ENCODE measurements around the gene SF3B2.

SF3B2 gene

DNA sequence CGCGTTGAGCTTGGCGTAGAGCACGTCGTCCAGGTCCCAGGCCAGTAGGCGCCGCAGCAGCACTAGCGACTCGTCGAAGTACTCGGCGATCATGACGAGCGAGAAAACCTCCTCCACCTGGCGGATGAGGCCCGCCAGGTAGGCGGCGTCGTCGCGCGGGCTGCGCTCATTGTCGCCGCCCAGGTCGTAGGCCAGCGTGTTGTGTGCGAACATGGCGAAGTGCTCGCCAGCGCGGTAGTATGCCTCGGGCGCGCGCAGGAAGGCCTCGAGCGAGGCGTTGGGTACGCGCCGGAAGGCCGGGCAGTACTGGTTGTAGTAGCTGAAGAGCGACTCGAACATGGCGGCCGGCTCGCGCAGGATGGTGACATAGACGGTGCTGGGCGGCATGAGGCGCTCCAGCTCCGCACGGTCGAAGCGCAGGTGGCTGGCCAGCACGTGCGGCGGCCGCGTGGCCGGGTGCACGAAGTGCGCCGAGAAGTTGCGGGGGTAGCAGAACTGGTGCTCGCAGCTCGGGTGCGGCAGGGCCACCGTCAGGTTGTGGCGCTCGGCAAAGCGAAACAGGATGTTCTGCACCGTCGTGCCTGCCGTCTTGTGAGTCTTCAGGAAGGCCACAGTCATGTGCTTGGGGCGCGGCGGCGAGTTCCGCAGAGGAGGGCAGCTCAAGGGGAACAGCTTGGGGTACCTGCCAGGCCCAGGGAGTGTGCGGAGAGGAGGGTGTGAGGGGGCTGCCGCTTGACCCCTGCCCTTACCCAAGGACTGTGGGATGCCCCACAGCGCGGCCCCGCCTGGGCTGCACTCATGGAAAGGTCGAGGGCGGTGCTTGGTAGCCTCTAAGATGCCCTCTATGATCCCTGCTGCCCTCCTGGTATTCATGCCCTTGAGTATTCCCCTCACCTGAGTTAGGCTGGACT is 8.9 kb upstream of the SF3B2 start:
- no peak overlapping the region for H3K9ac ChIP-seq (ENCODE audit: low read depth, low read length)
- no peaks in the 10 kb centered on the region for H3K9me3 ChIP-seq (ENCODE audit: control insufficient read depth, insufficient read depth, low read length)
- peaks cover 15% of the 10 kb centered on the region for H3K36me3 ChIP-seq (ENCODE audit: control insufficient read depth, insufficient read depth, low read length)
- no peak overlapping the region for H3K4me3 ChIP-seq (ENCODE audit: low read depth, low read length)
- no peaks in the 10 kb centered on the region for H3K27me3 ChIP-seq (ENCODE audit: control insufficient read depth, insufficient read depth, low read length)
- peaks cover 4% of the 10 kb centered on the region for H3K4me1 ChIP-seq (ENCODE audit: control insufficient read depth, insufficient read depth, low read length)

DNA sequence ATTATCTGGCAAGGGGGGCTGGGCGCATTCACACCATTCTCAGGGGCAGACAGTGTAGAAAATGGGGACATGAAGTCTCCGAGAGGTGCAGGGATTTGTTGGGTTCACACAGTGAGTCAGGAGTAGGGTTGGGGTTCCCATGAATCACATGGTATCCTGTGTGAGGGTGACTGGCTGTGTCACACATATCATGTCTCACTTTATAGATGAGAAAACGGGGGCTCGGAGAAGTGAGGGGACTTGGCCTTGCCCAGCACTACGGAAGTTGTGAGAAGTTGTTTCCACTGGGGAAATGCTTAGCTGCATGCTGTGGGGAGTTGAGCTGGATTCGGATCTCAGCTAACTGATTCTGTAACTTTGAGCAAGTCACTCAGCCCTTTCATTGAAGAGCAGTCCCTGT is 7.4 kb upstream of the SF3B2 start:
- Histone ChIP-seq H3K27me3 (ENCODE audit: control insufficient read depth, insufficient read depth, low read length) (no peaks in the 10 kb centered on the region), H3K4me1 (ENCODE audit: control insufficient read depth, insufficient read depth, low read length) (peaks cover 8% of the 10 kb centered on the region), H3K9ac (ENCODE audit: low read depth, low read length) (no peak overlapping the region), H3K4me3 (ENCODE audit: low read depth, low read length) (no peak overlapping the region), H3K36me3 (ENCODE audit: control insufficient read depth, insufficient read depth, low read length) (peaks cover 15% of the 10 kb centered on the region), H3K9me3 (ENCODE audit: control insufficient read depth, insufficient read depth, low read length) (no peaks in the 10 kb centered on the region)

- H3K4me3 ChIP-seq (ENCODE audit: low read depth, low read length), result no peak overlapping the region
- H3K36me3 ChIP-seq (ENCODE audit: control insufficient read depth, insufficient read depth, low read length), result peaks cover 15% of the 10 kb centered on the region
These were observed 7.0 kb upstream of the SF3B2 start for GRCh38 chr11:66045177-66045639.

DNA sequence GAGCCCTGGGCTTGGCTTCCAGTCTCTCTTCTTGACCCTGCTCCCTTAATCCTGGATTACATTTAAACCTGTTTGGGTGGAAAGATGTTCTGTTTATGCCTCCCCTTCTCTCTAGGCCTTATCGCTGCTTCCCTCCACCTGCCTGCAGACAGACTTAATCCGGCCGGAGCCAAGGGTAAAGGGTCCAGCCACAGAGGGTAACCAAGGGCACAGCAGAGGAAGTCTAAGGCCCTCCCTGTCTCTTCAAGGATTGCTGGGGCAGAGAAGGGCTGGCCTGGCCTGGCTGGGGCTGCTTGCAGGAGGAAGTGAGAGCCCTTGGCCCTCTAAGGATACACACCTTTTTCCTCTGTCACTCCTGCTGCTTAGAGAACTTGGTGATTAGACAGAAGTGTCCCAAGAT is 5.3 kb upstream of the SF3B2 start:
- H3K4me1 ChIP-seq (ENCODE audit: control insufficient read depth, insufficient read depth, low read length), result peaks cover 11% of the 10 kb centered on the region
- H3K9ac ChIP-seq (ENCODE audit: low read depth, low read length), result no peak overlapping the region
- H3K4me3 ChIP-seq (ENCODE audit: low read depth, low read length), result no peak overlapping the region
- no peaks in the 10 kb centered on the region for H3K9me3 ChIP-seq (ENCODE audit: control insufficient read depth, insufficient read depth, low read length)
- H3K27me3 ChIP-seq (ENCODE audit: control insufficient read depth, insufficient read depth, low read length), result no peaks in the 10 kb centered on the region
- H3K36me3 ChIP-seq (ENCODE audit: control insufficient read depth, insufficient read depth, low read length), result peaks cover 12% of the 10 kb centered on the region

More at GRCh38 chr11:66045177-66045639, 7.0 kb upstream of the SF3B2 start:
- H3K9me3 ChIP-seq (ENCODE audit: control insufficient read depth, insufficient read depth, low read length), result no peaks in the 10 kb centered on the region
- H3K27me3 ChIP-seq (ENCODE audit: control insufficient read depth, insufficient read depth, low read length), result no peaks in the 10 kb centered on the region
- H3K9ac ChIP-seq (ENCODE audit: low read depth, low read length), result no peak overlapping the region
- peaks cover 8% of the 10 kb centered on the region for H3K4me1 ChIP-seq (ENCODE audit: control insufficient read depth, insufficient read depth, low read length)

GRCh38 chr11:66047541-66048365 is 4.4 kb upstream of the SF3B2 start:
- Histone ChIP-seq H3K36me3 (ENCODE audit: control insufficient read depth, insufficient read depth, low read length) (peaks cover 10% of the 10 kb centered on the region), H3K4me3 (ENCODE audit: low read depth, low read length) (peak overlapping the region; percentile 81), H3K9me3 (ENCODE audit: control insufficient read depth, insufficient read depth, low read length) (no peaks in the 10 kb centered on the region), H3K27me3 (ENCODE audit: control insufficient read depth, insufficient read depth, low read length) (no peaks in the 10 kb centered on the region), H3K9ac (ENCODE audit: low read depth, low read length) (no peak overlapping the region), H3K4me1 (ENCODE audit: control insufficient read depth, insufficient read depth, low read length) (peaks cover 11% of the 10 kb centered on the region)

GRCh38 chr11:66048547-66049323 is 3.4 kb upstream of the SF3B2 start, which contains the start of gene GAL3ST3:
GAL3ST3 (minus strand) TSS chr11:66049161; CDS start chr11:66045415, 3,746 bp downstream.
- H3K9ac ChIP-seq (ENCODE audit: low read depth, low read length), result peak within 1 kb of the TSS; percentile 26
- H3K36me3 ChIP-seq (ENCODE audit: control insufficient read depth, insufficient read depth, low read length), result peaks cover 5% of the 10 kb centered on the region

GRCh38 chr11:66050581-66051231 is 1.5 kb upstream of the SF3B2 start:
- Histone ChIP-seq H3K4me3 (ENCODE audit: low read depth, low read length) (peak overlapping the region; percentile 96), H3K4me1 (ENCODE audit: control insufficient read depth, insufficient read depth, low read length) (peaks cover 11% of the 10 kb centered on the region), H3K9me3 (ENCODE audit: control insufficient read depth, insufficient read depth, low read length) (no peaks in the 10 kb centered on the region), H3K9ac (ENCODE audit: low read depth, low read length) (peak overlapping the region; percentile 92), H3K27me3 (ENCODE audit: control insufficient read depth, insufficient read depth, low read length) (no peaks in the 10 kb centered on the region), H3K36me3 (ENCODE audit: control insufficient read depth, insufficient read depth, low read length) (peaks cover 16% of the 10 kb centered on the region)

More at GRCh38 chr11:66048547-66049323, 3.4 kb upstream of the SF3B2 start, which contains the start of gene GAL3ST3:
- H3K4me3 ChIP-seq (ENCODE audit: low read depth, low read length), result peak within 1 kb of the TSS; percentile 81
- H3K4me1 ChIP-seq (ENCODE audit: control insufficient read depth, insufficient read depth, low read length), result peaks cover 15% of the 10 kb centered on the region
- no peaks in the 10 kb centered on the region for H3K27me3 ChIP-seq (ENCODE audit: control insufficient read depth, insufficient read depth, low read length)
- H3K9me3 ChIP-seq (ENCODE audit: control insufficient read depth, insufficient read depth, low read length), result no peaks in the 10 kb centered on the region

DNA sequence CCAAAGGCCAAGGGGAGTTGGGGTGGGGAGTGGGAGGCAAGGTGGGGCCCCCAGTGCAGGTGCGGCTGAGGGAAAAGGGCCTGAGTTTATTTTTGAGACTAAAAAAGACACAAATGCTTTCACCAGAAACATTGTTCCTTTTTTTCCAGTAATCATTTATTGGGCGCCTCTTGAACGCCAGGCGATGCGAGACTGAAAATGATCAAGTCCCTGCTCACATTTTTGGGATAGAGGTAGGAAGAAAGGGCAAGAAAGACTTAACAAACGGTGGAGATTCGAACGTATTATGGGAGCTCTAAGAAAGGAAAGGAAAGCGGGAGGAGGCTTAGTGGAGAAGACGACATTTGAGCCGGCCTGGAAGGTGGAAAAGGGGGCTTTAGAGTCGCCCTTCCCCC is 796 bp upstream of the SF3B2 start:
- Histone ChIP-seq H3K4me3 (ENCODE audit: low read depth, low read length) (peak overlapping the region; percentile 96), H3K36me3 (ENCODE audit: control insufficient read depth, insufficient read depth, low read length) (peaks cover 16% of the 10 kb centered on the region), H3K4me1 (ENCODE audit: control insufficient read depth, insufficient read depth, low read length) (peaks cover 11% of the 10 kb centered on the region), H3K27me3 (ENCODE audit: control insufficient read depth, insufficient read depth, low read length) (no peaks in the 10 kb centered on the region), H3K9me3 (ENCODE audit: control insufficient read depth, insufficient read depth, low read length) (no peaks in the 10 kb centered on the region), H3K9ac (ENCODE audit: low read depth, low read length) (peak overlapping the region; percentile 92)

- Histone ChIP-seq H3K9me3 (ENCODE audit: control insufficient read depth, insufficient read depth, low read length) (no peaks in the 10 kb centered on the region), H3K27me3 (ENCODE audit: control insufficient read depth, insufficient read depth, low read length) (no peaks in the 10 kb centered on the region), H3K4me3 (ENCODE audit: low read depth, low read length) (peak overlapping the region; percentile 96), H3K9ac (ENCODE audit: low read depth, low read length) (peak overlapping the region; percentile 97), H3K4me1 (ENCODE audit: control insufficient read depth, insufficient read depth, low read length) (peaks cover 11% of the 10 kb centered on the region), H3K36me3 (ENCODE audit: control insufficient read depth, insufficient read depth, low read length) (peaks cover 20% of the 10 kb centered on the region)
These were observed 459 bp downstream of the SF3B2 start for GRCh38 chr11:66052664-66052982.

GRCh38 chr11:66055021-66055420 is 2.9 kb downstream of the SF3B2 start:
- Histone ChIP-seq H3K4me1 (ENCODE audit: control insufficient read depth, insufficient read depth, low read length) (peaks cover 7% of the 10 kb centered on the region), H3K9me3 (ENCODE audit: control insufficient read depth, insufficient read depth, low read length) (no peaks in the 10 kb centered on the region), H3K36me3 (ENCODE audit: control insufficient read depth, insufficient read depth, low read length) (peaks cover 40% of the 10 kb centered on the region), H3K9ac (ENCODE audit: low read depth, low read length) (no peak overlapping the region), H3K27me3 (ENCODE audit: control insufficient read depth, insufficient read depth, low read length) (no peaks in the 10 kb centered on the region), H3K4me3 (ENCODE audit: low read depth, low read length) (no peak overlapping the region)

- Histone ChIP-seq H3K27me3 (ENCODE audit: control insufficient read depth, insufficient read depth, low read length) (no peaks in the 10 kb centered on the region), H3K36me3 (ENCODE audit: control insufficient read depth, insufficient read depth, low read length) (peaks cover 55% of the 10 kb centered on the region)
These were observed 4.3 kb downstream of the SF3B2 start for GRCh38 chr11:66056501-66056900.

More at GRCh38 chr11:66056501-66056900, 4.3 kb downstream of the SF3B2 start:
- Histone ChIP-seq H3K4me3 (ENCODE audit: low read depth, low read length) (no peak overlapping the region), H3K4me1 (ENCODE audit: control insufficient read depth, insufficient read depth, low read length) (peaks cover 3% of the 10 kb centered on the region), H3K9ac (ENCODE audit: low read depth, low read length) (no peak overlapping the region), H3K9me3 (ENCODE audit: control insufficient read depth, insufficient read depth, low read length) (no peaks in the 10 kb centered on the region)
